H9 (cell line): ENCODE data around the gene TBCC. TPM values are rescaled to one million over a fixed set of nuclear protein-coding genes. Genes with fewer than 3 reads are reported as not detected.

Experiments used
- DNase-seq: peaks from one replicate; pipeline ENCODE4 v3.0.0-alpha.2; 2017
- H2AFZ ChIP-seq: one replicate; pipeline ENCODE4 v1.6.1; 2013; ENCODE audit warnings: mild to moderate bottlenecking, low read length, control low read depth, moderate library complexity
- H2AK5ac ChIP-seq: 2 replicates; pipeline ENCODE4 v1.6.1; 2013; ENCODE audit warnings: low read length, control low read depth, mixed read lengths; ENCODE audit not compliant: insufficient read length
- H2BK120ac ChIP-seq: one replicate; pipeline ENCODE4 v1.6.1; 2013; ENCODE audit warnings: low read depth, mild to moderate bottlenecking, low read length, control low read depth, inconsistent platforms; ENCODE audit not compliant: poor library complexity, severe bottlenecking
- H2BK12ac ChIP-seq: 2 replicates; pipeline ENCODE4 v1.6.1; 2013; ENCODE audit warnings: low read length, control low read depth, mixed read lengths, low read depth; ENCODE audit not compliant: insufficient read length
- H2BK15ac ChIP-seq: 2 replicates; pipeline ENCODE4 v1.6.1; 2013; ENCODE audit warnings: low read depth, low read length, control low read depth
- H2BK20ac ChIP-seq: one replicate; pipeline ENCODE4 v1.6.1; 2013; ENCODE audit warnings: low read depth, mild to moderate bottlenecking, low read length, control low read depth, inconsistent platforms; ENCODE audit not compliant: poor library complexity, severe bottlenecking
- H2BK5ac ChIP-seq: 2 replicates; pipeline ENCODE4 v1.6.1; 2013; ENCODE audit warnings: low read length, control low read depth, mixed read lengths; ENCODE audit not compliant: insufficient read length
- H3K14ac ChIP-seq: 2 replicates; pipeline ENCODE4 v1.6.1; 2013; ENCODE audit warnings: low read length, control low read depth; ENCODE audit not compliant: insufficient read depth
- H3K18ac ChIP-seq: 2 replicates; pipeline ENCODE4 v1.6.1; 2013; ENCODE audit warnings: low read depth, mild to moderate bottlenecking, mixed read lengths, low read length, control low read depth; ENCODE audit not compliant: insufficient read length
- H3K23ac ChIP-seq: 2 replicates; pipeline ENCODE4 v1.6.1; 2013; ENCODE audit warnings: low read length, control low read depth, mixed read lengths, low read depth; ENCODE audit not compliant: insufficient read length
- H3K23me2 ChIP-seq: 2 replicates; pipeline ENCODE4 v1.6.1; 2013; ENCODE audit warnings: low read depth, mild to moderate bottlenecking, mixed read lengths, low read length, control low read depth; ENCODE audit not compliant: insufficient read length, poor library complexity, severe bottlenecking
- H3K27ac ChIP-seq: 2 replicates; pipeline ENCODE4 v1.5.1; 2013; ENCODE audit warnings: low read length, control low read depth, mixed read lengths, low read depth; ENCODE audit not compliant: insufficient read length
- H3K27me3 ChIP-seq: 2 replicates; pipeline ENCODE4 v1.6.1; 2013; ENCODE audit warnings: low read length, control low read depth, inconsistent platforms; ENCODE audit not compliant: insufficient read depth
- H3K4ac ChIP-seq: 2 replicates; pipeline ENCODE4 v1.6.1; 2013; ENCODE audit warnings: low read depth, mild to moderate bottlenecking, control low read depth, inconsistent platforms, low read length, moderate library complexity
- H3K4me1 ChIP-seq: 2 replicates; pipeline ENCODE4 v1.6.1; 2013; ENCODE audit warnings: low read length, control low read depth, inconsistent platforms; ENCODE audit not compliant: insufficient read depth
- H3K4me2 ChIP-seq: 2 replicates; pipeline ENCODE4 v1.6.1; 2013; ENCODE audit warnings: low read length, control low read depth, mixed read lengths; ENCODE audit not compliant: insufficient read length, insufficient read depth
- H3K56ac ChIP-seq: 2 replicates; pipeline ENCODE4 v1.6.1; 2013; ENCODE audit warnings: low read depth, mild to moderate bottlenecking, mixed read lengths, low read length, control low read depth; ENCODE audit not compliant: insufficient read length
- H3K79me1 ChIP-seq: 2 replicates; pipeline ENCODE4 v1.6.1; 2013; ENCODE audit warnings: low read depth, mild to moderate bottlenecking, moderate library complexity, low read length, control low read depth, inconsistent platforms; ENCODE audit not compliant: insufficient read depth, poor library complexity, severe bottlenecking
- H3K79me2 ChIP-seq: 2 replicates; pipeline ENCODE4 v1.6.1; 2013; ENCODE audit warnings: low read length, control low read depth, inconsistent platforms; ENCODE audit not compliant: insufficient read depth
- H3K9ac ChIP-seq: 2 replicates; pipeline ENCODE4 v1.6.1; 2013; ENCODE audit warnings: low read length, control low read depth, mixed read lengths; ENCODE audit not compliant: insufficient read length; ENCODE audit errors: extremely low read depth
- H3K9me3 ChIP-seq: one replicate; pipeline ENCODE4 v1.6.1; 2013; ENCODE audit warnings: low read depth, low read length, inconsistent platforms; ENCODE audit not compliant: control insufficient read depth
- H3T11ph ChIP-seq: one replicate; pipeline ENCODE4 v1.6.1; 2013; ENCODE audit warnings: mild to moderate bottlenecking, low read length, control low read depth, inconsistent platforms
- H4K20me1 ChIP-seq: one replicate; pipeline ENCODE4 v1.6.1; 2013; ENCODE audit not compliant: control insufficient read depth, insufficient read length, insufficient read depth
- H4K5ac ChIP-seq: 2 replicates; pipeline ENCODE4 v1.6.1; 2013; ENCODE audit warnings: low read depth, mild to moderate bottlenecking, mixed read lengths, low read length, control low read depth; ENCODE audit not compliant: insufficient read length
- H4K8ac ChIP-seq: replicated peaks from 2 replicates; pipeline ENCODE4 v1.6.1; 2013; ENCODE audit warnings: low read length, control low read depth, mixed read lengths, low read depth; ENCODE audit not compliant: insufficient read length
- H4K91ac ChIP-seq: 2 replicates; pipeline ENCODE4 v1.6.1; 2013; ENCODE audit warnings: low read depth, mild to moderate bottlenecking, moderate library complexity, mixed read lengths, low read length, control low read depth; ENCODE audit not compliant: insufficient read length
- H3K27ac Mint-ChIP-seq, 3 experiments: 2 replicates in 2 of 3; 3 replicates in 1 of 3; pipeline ENCODE4 v1.8.0; 2020 to 2021; ENCODE audit warnings: mixed read lengths in 3 of 3, mild to moderate bottlenecking in 1 of 3, moderate library complexity in 1 of 3
- H3K27me3 Mint-ChIP-seq: 2 replicates; pipeline ENCODE4 v1.8.0; 2021; ENCODE audit warnings: low read depth, mild to moderate bottlenecking, moderate library complexity, mixed read lengths
- H3K36me3 Mint-ChIP-seq, 3 experiments: 2 replicates in 2 of 3; 3 replicates in 1 of 3; pipeline ENCODE4 v1.8.0; 2020 to 2021; ENCODE audit warnings: low read depth in 3 of 3, mixed read lengths in 3 of 3; ENCODE audit not compliant: insufficient read depth in 1 of 3
- H3K4me1 Mint-ChIP-seq, 2 experiments: 2 replicates each; pipeline ENCODE4 v1.8.0; 2020; ENCODE audit warnings: mixed read lengths in 2 of 2
- H3K4me3 Mint-ChIP-seq, 2 experiments: 2 replicates in 1 of 2; 3 replicates in 1 of 2; pipeline ENCODE4 v1.8.0; 2020 to 2021; ENCODE audit warnings: mild to moderate bottlenecking in 2 of 2, mixed read lengths in 2 of 2, moderate library complexity in 1 of 2
- H3K9me3 Mint-ChIP-seq, 2 experiments: 2 replicates in 1 of 2; 3 replicates in 1 of 2; pipeline ENCODE4 v1.8.0; 2020; ENCODE audit warnings: mild to moderate bottlenecking in 2 of 2, mixed read lengths in 2 of 2, moderate library complexity in 1 of 2
- WGBS: extraction: QIAGEN DNeasy Blood & Tissue Kit; methylation state at CpG from one replicate; pipeline ENCODE4 v1.1.7; 2013; ENCODE audit warnings: missing lambda C conversion rate, low lambda C conversion rate, mixed read lengths; ENCODE audit not compliant: insufficient read length; ENCODE audit errors: extremely low coverage; 5-methylcytosine and 5-hydroxymethylcytosine counted together
- total RNA-seq: library from RNA; stranded (reverse); gene quantifications from 2 replicates; pipeline ENCODE4 v1.2.1, GENCODE V29; 2021
- TF ChIP-seq, protein P1 (sequence below): fragments of 200-600 bp; sonication (generic); conservative IDR thresholded peaks from 3 replicates; pipeline ENCODE4 v1.8.0; 2021; ENCODE audit warnings: antibody characterized with exemption, mild to moderate bottlenecking

TBCC gene
- total RNA-seq, 1 experiment from 2014 or later: 25.6 TPM

DNA sequence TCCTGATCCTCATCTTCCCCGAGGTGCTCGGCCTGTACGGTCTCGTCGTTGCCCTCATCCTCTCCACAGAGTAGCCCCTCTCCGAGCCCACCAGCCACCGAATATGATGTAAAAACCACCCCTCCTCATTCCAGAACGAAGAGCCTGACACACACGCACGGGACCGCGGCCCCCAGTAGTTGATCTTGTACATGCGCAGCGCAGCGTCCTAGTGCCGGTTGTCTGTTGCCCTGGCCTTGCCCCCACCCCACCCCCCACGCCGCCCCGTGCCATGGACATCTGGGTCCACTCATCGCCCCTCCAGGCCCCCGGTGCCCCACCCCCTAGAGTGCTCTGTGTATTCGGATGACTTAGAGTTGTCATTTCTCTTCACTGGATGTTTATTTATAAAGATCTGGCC lies 18.3 kb downstream of the TBCC start:
- no peak overlapping the region for H2AFZ ChIP-seq
- no CpG with 5 or more reads among the region's 22 CpGs for WGBS

More for the DNA sequence above, 18.3 kb downstream of the TBCC start:
- Histone ChIP-seq H3K18ac (no peak overlapping the region), H2AK5ac (no peak overlapping the region), H3K79me1 (no peaks in the 10 kb centered on the region), H3K9me3 (no peaks in the 10 kb centered on the region), H2BK12ac (no peak overlapping the region), H4K5ac (no peak overlapping the region), H4K8ac (no peak overlapping the region), H2BK5ac (no peak overlapping the region), H3K4me2 (no peak overlapping the region), H2BK15ac (no peak overlapping the region), H4K20me1 (no peaks in the 10 kb centered on the region), H3T11ph (no peak overlapping the region), H3K23me2 (no peaks in the 10 kb centered on the region), H3K4ac (no peak overlapping the region), H4K91ac (no peak overlapping the region), H3K14ac (no peak overlapping the region), H2BK120ac (no peak overlapping the region), H3K27ac (no peak overlapping the region), H3K56ac (no peak overlapping the region), H3K4me1 (no peaks in the 10 kb centered on the region), H3K23ac (no peak overlapping the region), H3K27me3 (no peaks in the 10 kb centered on the region), H2BK20ac (no peak overlapping the region), H3K79me2 (no peaks in the 10 kb centered on the region), H3K9ac (no peak overlapping the region)
- H3K9me3 Mint-ChIP-seq: no peaks in the 10 kb centered on the region; a peak in 2 of 5 replicates
- TF ChIP-seq, protein P1, sequence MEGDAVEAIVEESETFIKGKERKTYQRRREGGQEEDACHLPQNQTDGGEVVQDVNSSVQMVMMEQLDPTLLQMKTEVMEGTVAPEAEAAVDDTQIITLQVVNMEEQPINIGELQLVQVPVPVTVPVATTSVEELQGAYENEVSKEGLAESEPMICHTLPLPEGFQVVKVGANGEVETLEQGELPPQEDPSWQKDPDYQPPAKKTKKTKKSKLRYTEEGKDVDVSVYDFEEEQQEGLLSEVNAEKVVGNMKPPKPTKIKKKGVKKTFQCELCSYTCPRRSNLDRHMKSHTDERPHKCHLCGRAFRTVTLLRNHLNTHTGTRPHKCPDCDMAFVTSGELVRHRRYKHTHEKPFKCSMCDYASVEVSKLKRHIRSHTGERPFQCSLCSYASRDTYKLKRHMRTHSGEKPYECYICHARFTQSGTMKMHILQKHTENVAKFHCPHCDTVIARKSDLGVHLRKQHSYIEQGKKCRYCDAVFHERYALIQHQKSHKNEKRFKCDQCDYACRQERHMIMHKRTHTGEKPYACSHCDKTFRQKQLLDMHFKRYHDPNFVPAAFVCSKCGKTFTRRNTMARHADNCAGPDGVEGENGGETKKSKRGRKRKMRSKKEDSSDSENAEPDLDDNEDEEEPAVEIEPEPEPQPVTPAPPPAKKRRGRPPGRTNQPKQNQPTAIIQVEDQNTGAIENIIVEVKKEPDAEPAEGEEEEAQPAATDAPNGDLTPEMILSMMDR: no peak
- no peak overlapping the region; a peak in 1 of 7 replicates for H3K27ac Mint-ChIP-seq
- 0 out of 7 replicates have a peak, but pooled peaks cover 0 to 2% (median 0%) of the 10 kb centered on the region in 3 experiments for H3K36me3 Mint-ChIP-seq
- peaks cover 1% of the 10 kb centered on the region; the same call in 1 of the 2 replicates for H3K27me3 Mint-ChIP-seq
- peaks cover 3% of the 10 kb centered on the region in 2 experiments; a peak in 3 of 4 replicates for H3K4me1 Mint-ChIP-seq
- no peak for DNase-seq
- H3K4me3 Mint-ChIP-seq: no peak overlapping the region
